Transverse colon (tissue), 4 donors: ENCODE results near the gene TM6SF1. TPM values are rescaled to one million over a fixed set of nuclear protein-coding genes. Genes with fewer than 3 reads are reported as not detected.

Experiments used
- DNase-seq: peaks from one replicate; pipeline ENCODE4 v3.0.0-alpha.2; 2019
- H3K27ac ChIP-seq, 4 donors: fragments of 200-600 bp; sonication (generic); 2 replicates each; pipeline ENCODE4 v1.5.1; 2016 to 2018; ENCODE audit warnings: inconsistent platforms in 4 of 4
- H3K27me3 ChIP-seq: fragments of 200-600 bp; sonication (generic); 2 replicates; pipeline ENCODE4 v1.5.1; 2017; ENCODE audit warnings: inconsistent platforms
- H3K36me3 ChIP-seq, 4 donors: fragments of 200-600 bp; sonication (generic); 2 replicates each; pipeline ENCODE4 v1.5.1; 2017 to 2019; ENCODE audit warnings: inconsistent platforms in 4 of 4
- H3K4me1 ChIP-seq, 4 donors: fragments of 200-600 bp; sonication (generic); 2 replicates each; pipeline ENCODE4 v1.5.1; 2017 to 2020; ENCODE audit warnings: inconsistent platforms in 4 of 4
- H3K4me3 ChIP-seq, 4 donors: fragments of 200-600 bp; sonication (generic); 1 replicate in 1 of 4; 2 replicates in 3 of 4; pipeline versions ENCODE4 v1.5.1 to v1.6.1; 2017 to 2019; ENCODE audit warnings: inconsistent platforms in 4 of 4
- H3K9me3 ChIP-seq, 2 donors: fragments of 200-600 bp; sonication (generic); 2 replicates each; pipeline ENCODE4 v1.5.1; 2017 to 2019; ENCODE audit warnings: inconsistent platforms in 2 of 2
- CTCF ChIP-seq, 5 experiments: fragments of 200-600 bp in 3 of 5; fragments of 450-650 bp in 2 of 5; sonication (generic) in 3 of 5; IDR thresholded peaks; 1 replicate in 2 of 5; 2 replicates in 3 of 5; pipeline ENCODE4 v1.5.1; 2016 to 2017; ENCODE audit warnings: antibody characterized with exemption in 5 of 5, inconsistent platforms in 3 of 5, mild to moderate bottlenecking in 2 of 5, moderate library complexity in 1 of 5
- EP300 ChIP-seq: sonication (generic); formaldehyde crosslinking; IDR thresholded peaks from one replicate; pipeline ENCODE4 v1.6.1; 2017; ENCODE audit warnings: antibody characterized with exemption, low read depth
- POLR2A ChIP-seq: fragments of 450-650 bp; IDR thresholded peaks from one replicate; pipeline ENCODE4 v1.6.1; 2016; ENCODE audit warnings: antibody characterized with exemption, mild to moderate bottlenecking, moderate library complexity
- POLR2AphosphoS5 ChIP-seq, 3 donors: sonication (generic); formaldehyde crosslinking; IDR thresholded peaks; one replicate each; pipeline ENCODE4 v1.6.1; 2016; ENCODE audit warnings: antibody characterized with exemption in 3 of 3
- WGBS, 2 donors: methylation state at CpG; one replicate each; pipeline ENCODE4 v1.1.5; 2018; ENCODE audit warnings: low coverage in 1 of 2; 5-methylcytosine and 5-hydroxymethylcytosine counted together
- in situ Hi-C, 4 donors: fragments of 200-750 bp; cut with MboI; loops; one replicate each; pipeline versions ENCODE4 v1.15.0 to v1.15.1; 2017; ENCODE audit warnings: low sequenced_read_pairs in 3 of 4, low pct_ligation_motif_present in 1 of 4, low pct_unique_long_range_greater_than_20kb in 1 of 4
- intact Hi-C: fragments of 100-400 bp; cut with DNase I; formaldehyde crosslinking; loops from one replicate; pipeline ENCODE4 v1.15.1; 2023; ENCODE audit warnings: low total_unique reads
- total RNA-seq, 4 donors: library from RNA; depleted of rRNA; stranded (reverse); fragments of >200 nt; gene quantifications; one replicate each; pipeline ENCODE4 v1.1.0, GENCODE V29; 2016

TM6SF1 gene
- total RNA-seq, 4 donors from 2014 or later = 0.96 to 1.7 TPM; not detected in 2

- intact Hi-C loops = no loop called here
- in situ Hi-C loops = no loop called here
- no peak for DNase-seq
- Histone ChIP-seq H3K27me3 (peaks cover 30% of the 10 kb centered on the region), H3K27ac (no peak overlapping the region), H3K36me3 (no peaks in the 10 kb centered on the region), H3K4me1 (peaks cover 0 to 7% (median 2%) of the 10 kb centered on the region in 4 donors), H3K4me3 (no peak overlapping the region), H3K9me3 (peaks cover 0 to 5% of the 10 kb centered on the region in 2 donors)
- 72 to 74% methylated on average over 2 of the region's 2 CpGs for WGBS, 2 donors
- no peak for TF ChIP-seq EP300
- TF ChIP-seq POLR2A = no peak
- no peak for TF ChIP-seq POLR2AphosphoS5 (IDR thresholded peaks at IDR 0.05)
- no peak for TF ChIP-seq CTCF (IDR thresholded peaks at IDR 0.05)
Observed at GRCh38 chr15:83102346-83102745, 5.1 kb upstream of the TM6SF1 start.

- Histone ChIP-seq H3K36me3 (no peaks in the 10 kb centered on the region), H3K4me1 (peaks cover 0 to 14% (median 3%) of the 10 kb centered on the region in 4 donors), H3K4me3 (no peak overlapping the region), H3K27ac (no peak overlapping the region), H3K9me3 (no peaks in the 10 kb centered on the region), H3K27me3 (peaks cover 48% of the 10 kb centered on the region)
- TF ChIP-seq POLR2AphosphoS5 (IDR thresholded peaks at IDR 0.05) = no peak
- no peak for DNase-seq
- 90 to 92% methylated on average over 2 to 4 of the region's 4 CpGs for WGBS, 2 donors
- in situ Hi-C loops (no loop called here), intact Hi-C loops (no loop called here)
Observed at GRCh38 chr15:83104141-83104540, 3.3 kb upstream of the TM6SF1 start.

GRCh38 chr15:83105440-83105839 is 2.0 kb upstream of the TM6SF1 start:
- H3K27me3 ChIP-seq = peaks cover 61% of the 10 kb centered on the region
- H3K4me1 ChIP-seq = peaks cover 0 to 14% (median 3%) of the 10 kb centered on the region in 4 donors
- in situ Hi-C loops (no loop called here), intact Hi-C loops (no loop called here)
- H3K27ac ChIP-seq = no peak overlapping the region
- no peak for DNase-seq
- 57 to 68% methylated on average over 1 of the region's 1 CpG for WGBS, 2 donors
- no peaks in the 10 kb centered on the region for H3K9me3 ChIP-seq
- TF ChIP-seq POLR2AphosphoS5 (IDR thresholded peaks at IDR 0.05) (no peak), CTCF (IDR thresholded peaks at IDR 0.05) (no peak), POLR2A (no peak), EP300 (no peak)
- H3K36me3 ChIP-seq = no peaks in the 10 kb centered on the region
- no peak overlapping the region for H3K4me3 ChIP-seq

- Histone ChIP-seq H3K27ac (peak overlapping the region; percentile 52 to 66 (median 56)), H3K4me3 (peak overlapping the region; percentile 15 to 48 (median 37)), H3K27me3 (peaks cover 55% of the 10 kb centered on the region), H3K36me3 (no peaks in the 10 kb centered on the region), H3K9me3 (no peaks in the 10 kb centered on the region), H3K4me1 (peaks cover 0 to 14% (median 3%) of the 10 kb centered on the region in 4 donors)
- no peak for DNase-seq
- TF ChIP-seq CTCF (IDR thresholded peaks at IDR 0.05) (no peak), POLR2A (no peak), POLR2AphosphoS5 (IDR thresholded peaks at IDR 0.05) (no peak), EP300 (no peak)
- in situ Hi-C loops = no loop called here
- intact Hi-C loops = no loop called here
- 34% methylated on average over 23 of the region's 30 CpGs; no CpG with 5 or more reads in 1 of the 2 donors for WGBS, 2 donors
Observed at GRCh38 chr15:83107841-83108181, 366 bp downstream of the TM6SF1 start.
